Trophoblast cell (in vitro differentiated cells and primary cell): Measurements from ENCODE around the gene RB1. TPM values are rescaled to one million over a fixed set of nuclear protein-coding genes. Genes with fewer than 3 reads are reported as not detected.
A peak's percentile ranks its signal among the peaks of the same experiment; 100 is the strongest.

Experiments
- DNase-seq, 2 donors: peaks; one replicate each; pipeline ENCODE4 v3.0.0-alpha.2; 2016
- H2AFZ ChIP-seq: 2 replicates; pipeline ENCODE4 v1.6.1; 2013; ENCODE audit warnings: low read length, moderate library complexity, mild to moderate bottlenecking; ENCODE audit not compliant: insufficient read depth, poor library complexity
- H2AK5ac ChIP-seq: 2 replicates; pipeline ENCODE4 v1.6.1; 2013; ENCODE audit warnings: mild to moderate bottlenecking, low read length
- H2BK120ac ChIP-seq: 2 replicates; pipeline ENCODE4 v1.6.1; 2013; ENCODE audit warnings: low read length, mild to moderate bottlenecking, moderate library complexity; ENCODE audit not compliant: insufficient read depth, poor library complexity
- H2BK12ac ChIP-seq: 2 replicates; pipeline ENCODE4 v1.6.1; 2013; ENCODE audit warnings: mild to moderate bottlenecking, low read length, moderate library complexity
- H2BK5ac ChIP-seq: 2 replicates; pipeline ENCODE4 v1.6.1; 2013; ENCODE audit warnings: low read length, low read depth, moderate library complexity, mild to moderate bottlenecking; ENCODE audit not compliant: poor library complexity
- H3K14ac ChIP-seq: 2 replicates; pipeline ENCODE4 v1.6.1; 2013; ENCODE audit warnings: mild to moderate bottlenecking, low read length
- H3K18ac ChIP-seq: 2 replicates; pipeline ENCODE4 v1.6.1; 2013; ENCODE audit warnings: mild to moderate bottlenecking, low read length
- H3K23ac ChIP-seq: 2 replicates; pipeline ENCODE4 v1.6.1; 2013; ENCODE audit warnings: low read length
- H3K27ac ChIP-seq: 2 replicates; pipeline ENCODE4 v1.5.1; 2013; ENCODE audit warnings: low read depth, mild to moderate bottlenecking, inconsistent platforms, low read length, moderate library complexity
- H3K27me3 ChIP-seq: 2 replicates; pipeline ENCODE4 v1.6.1; 2013; ENCODE audit warnings: inconsistent platforms, mild to moderate bottlenecking, low read length, moderate library complexity; ENCODE audit not compliant: insufficient read depth
- H3K36me3 ChIP-seq, 2 experiments: 1 replicate in 1 of 2; 2 replicates in 1 of 2; pipeline ENCODE4 v1.6.1; 2013; ENCODE audit warnings: low read length in 2 of 2, mild to moderate bottlenecking in 2 of 2, moderate library complexity in 1 of 2; ENCODE audit not compliant: insufficient read depth in 2 of 2, control insufficient read depth in 1 of 2
- H3K4ac ChIP-seq: 2 replicates; pipeline ENCODE4 v1.6.1; 2013; ENCODE audit warnings: low read depth, mild to moderate bottlenecking, low read length, moderate library complexity
- H3K4me1 ChIP-seq, 2 experiments: 1 replicate in 1 of 2; 2 replicates in 1 of 2; pipeline ENCODE4 v1.6.1; 2013; ENCODE audit warnings: low read length in 2 of 2, mild to moderate bottlenecking in 2 of 2, moderate library complexity in 1 of 2; ENCODE audit not compliant: insufficient read depth in 2 of 2, control insufficient read depth in 1 of 2
- H3K4me2 ChIP-seq: 2 replicates; pipeline ENCODE4 v1.6.1; 2013; ENCODE audit warnings: inconsistent platforms, mild to moderate bottlenecking, low read length, moderate library complexity
- H3K4me3 ChIP-seq: 2 replicates; pipeline ENCODE4 v1.5.1; 2013; ENCODE audit warnings: mild to moderate bottlenecking, low read depth, low read length, inconsistent platforms
- H3K79me1 ChIP-seq: one replicate; pipeline ENCODE4 v1.6.1; 2013; ENCODE audit warnings: low read length
- H3K79me2 ChIP-seq: 2 replicates; pipeline ENCODE4 v1.6.1; 2013; ENCODE audit warnings: low read length, mild to moderate bottlenecking; ENCODE audit not compliant: control insufficient read depth, insufficient read depth, poor library complexity
- H3K9ac ChIP-seq: 2 replicates; pipeline ENCODE4 v1.6.1; 2013; ENCODE audit warnings: mild to moderate bottlenecking, low read length
- H3K9me3 ChIP-seq: 2 replicates; pipeline ENCODE4 v1.6.1; 2013; ENCODE audit warnings: low read depth, mild to moderate bottlenecking, control low read depth, inconsistent platforms, low read length; ENCODE audit not compliant: insufficient read depth
- H4K12ac ChIP-seq: 2 replicates; pipeline ENCODE4 v1.6.1; 2013; ENCODE audit warnings: low read depth, mild to moderate bottlenecking, low read length, moderate library complexity
- H4K8ac ChIP-seq: 2 replicates; pipeline ENCODE4 v1.6.1; 2013; ENCODE audit warnings: low read depth, mild to moderate bottlenecking, low read length, moderate library complexity
- H4K91ac ChIP-seq: one replicate; pipeline ENCODE4 v1.6.1; 2013; ENCODE audit warnings: low read depth, mild to moderate bottlenecking, low read length, moderate library complexity
- WGBS: extraction: QIAGEN DNeasy Blood & Tissue Kit; methylation state at CpG from one replicate; pipeline ENCODE4 v1.1.7; 2013; ENCODE audit warnings: missing lambda C conversion rate; ENCODE audit not compliant: insufficient read length, insufficient coverage; ENCODE audit errors: extremely low coverage; 5-methylcytosine and 5-hydroxymethylcytosine counted together
- polyA plus RNA-seq: library from polyadenylated mRNA; stranded (reverse); fragments of 200-250 nt; gene quantifications from 2 replicates; pipeline ENCODE4 v1.2.3, GENCODE V29; 2013

Gene RB1
- 14.4 and 14.6 TPM in 2 replicates for polyA plus RNA-seq

DNA sequence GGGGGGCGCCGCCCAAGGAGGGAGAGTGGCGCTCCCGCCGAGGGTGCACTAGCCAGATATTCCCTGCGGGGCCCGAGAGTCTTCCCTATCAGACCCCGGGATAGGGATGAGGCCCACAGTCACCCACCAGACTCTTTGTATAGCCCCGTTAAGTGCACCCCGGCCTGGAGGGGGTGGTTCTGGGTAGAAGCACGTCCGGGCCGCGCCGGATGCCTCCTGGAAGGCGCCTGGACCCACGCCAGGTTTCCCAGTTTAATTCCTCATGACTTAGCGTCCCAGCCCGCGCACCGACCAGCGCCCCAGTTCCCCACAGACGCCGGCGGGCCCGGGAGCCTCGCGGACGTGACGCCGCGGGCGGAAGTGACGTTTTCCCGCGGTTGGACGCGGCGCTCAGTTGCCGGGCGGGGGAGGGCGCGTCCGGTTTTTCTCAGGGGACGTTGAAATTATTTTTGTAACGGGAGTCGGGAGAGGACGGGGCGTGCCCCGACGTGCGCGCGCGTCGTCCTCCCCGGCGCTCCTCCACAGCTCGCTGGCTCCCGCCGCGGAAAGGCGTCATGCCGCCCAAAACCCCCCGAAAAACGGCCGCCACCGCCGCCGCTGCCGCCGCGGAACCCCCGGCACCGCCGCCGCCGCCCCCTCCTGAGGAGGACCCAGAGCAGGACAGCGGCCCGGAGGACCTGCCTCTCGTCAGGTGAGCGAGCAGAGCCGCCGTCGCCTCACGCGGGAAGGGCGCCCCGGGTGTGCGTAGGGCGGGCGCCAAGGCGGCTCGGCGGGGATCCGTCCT lies at the start of gene RB1:
TSS of gene RB1 (plus strand) at position 393 of the 784 bp plus-strand sequence. CDS start at position 555, 162 bp downstream.
- Histone ChIP-seq H3K79me1 (peaks cover 10% of the 10 kb centered on the region), H3K27me3 (no peaks in the 10 kb centered on the region), H3K27ac (peak within 1 kb of the TSS; percentile 82), H4K91ac (peak within 1 kb of the TSS; percentile 97), H2BK12ac (peak within 1 kb of the TSS; percentile 61), H4K8ac (peak within 1 kb of the TSS; percentile 99), H2BK120ac (peak within 1 kb of the TSS; percentile 98), H3K79me2 (peaks cover 8% of the 10 kb centered on the region), H3K18ac (peak within 1 kb of the TSS; percentile 99), H2AFZ (peak within 1 kb of the TSS; percentile 97), H3K4ac (peak within 1 kb of the TSS; percentile 95), H3K23ac (no peak within 1 kb of the TSS), H3K4me3 (peak within 1 kb of the TSS; percentile 88), H2AK5ac (peak within 1 kb of the TSS; percentile 64), H3K36me3 (no peaks in the 10 kb centered on the region), H2BK5ac (peak within 1 kb of the TSS; percentile 91), H3K9me3 (no peaks in the 10 kb centered on the region), H3K9ac (peak within 1 kb of the TSS; percentile 89), H3K4me2 (peak within 1 kb of the TSS; percentile 89), H4K12ac (peak within 1 kb of the TSS; percentile 98), H3K14ac (peak within 1 kb of the TSS; percentile 96), H3K4me1 (peaks cover 0 to 2% of the 10 kb centered on the region in 2 experiments)
- WGBS, result no CpG with 5 or more reads among the region's 96 CpGs
- peak; percentile 76 to 87 for DNase-seq

GRCh38 chr13:48253849-48254248 lies 49.7 kb upstream of the RB1 start:
- Histone ChIP-seq H2BK120ac (no peak overlapping the region), H3K79me2 (no peaks in the 10 kb centered on the region), H3K9me3 (no peaks in the 10 kb centered on the region), H3K4me2 (no peak overlapping the region), H4K12ac (no peak overlapping the region), H3K23ac (no peak overlapping the region), H3K4ac (no peak overlapping the region), H3K36me3 (peaks cover 10% of the 10 kb centered on the region in 2 experiments), H2AK5ac (no peak overlapping the region), H3K14ac (no peak overlapping the region), H2AFZ (no peak overlapping the region), H3K9ac (no peak overlapping the region), H3K18ac (no peak overlapping the region), H3K4me1 (no peaks in the 10 kb centered on the region), H3K27me3 (no peaks in the 10 kb centered on the region), H3K27ac (no peak overlapping the region), H3K79me1 (no peaks in the 10 kb centered on the region), H2BK5ac (no peak overlapping the region), H3K4me3 (no peak overlapping the region), H4K8ac (no peak overlapping the region), H4K91ac (no peak overlapping the region), H2BK12ac (no peak overlapping the region)
- DNase-seq, result no peak
- no CpG with 5 or more reads among the region's 2 CpGs for WGBS

DNA sequence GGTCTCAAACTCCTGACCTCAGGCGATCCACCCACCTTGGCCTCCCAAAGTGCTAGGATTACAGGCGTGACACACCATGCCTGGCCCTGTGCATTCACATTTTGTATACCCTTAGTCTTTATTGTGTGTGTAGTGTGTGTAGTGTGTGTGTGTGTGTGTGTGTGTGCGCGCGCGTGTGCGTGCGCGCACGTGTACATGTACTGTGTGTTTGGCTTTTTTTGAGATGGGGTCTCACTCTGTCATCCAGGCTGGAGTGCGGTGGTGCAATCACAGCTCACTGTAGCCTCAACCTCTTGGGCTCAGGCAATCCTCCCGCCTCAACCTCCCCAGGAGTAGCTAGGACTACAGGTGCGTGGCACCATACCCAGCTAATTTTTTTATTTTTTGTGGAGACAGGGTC lies 48.5 kb upstream of the RB1 start:
- Histone ChIP-seq H3K4ac (no peak overlapping the region), H2BK120ac (no peak overlapping the region), H3K14ac (no peak overlapping the region), H3K9ac (no peak overlapping the region), H3K27me3 (no peaks in the 10 kb centered on the region), H2AFZ (no peak overlapping the region), H4K12ac (no peak overlapping the region), H3K9me3 (no peaks in the 10 kb centered on the region), H3K4me1 (no peaks in the 10 kb centered on the region), H3K79me1 (no peaks in the 10 kb centered on the region), H3K4me3 (no peak overlapping the region), H3K27ac (no peak overlapping the region), H3K79me2 (no peaks in the 10 kb centered on the region), H2BK12ac (no peak overlapping the region), H4K91ac (no peak overlapping the region), H3K23ac (no peak overlapping the region), H3K4me2 (no peak overlapping the region), H2AK5ac (no peak overlapping the region), H4K8ac (no peak overlapping the region), H3K18ac (no peak overlapping the region), H2BK5ac (no peak overlapping the region), H3K36me3 (peaks cover 10 to 17% of the 10 kb centered on the region in 2 experiments)
- DNase-seq, result no peak
- WGBS, result no CpG with 5 or more reads among the region's 13 CpGs

DNA sequence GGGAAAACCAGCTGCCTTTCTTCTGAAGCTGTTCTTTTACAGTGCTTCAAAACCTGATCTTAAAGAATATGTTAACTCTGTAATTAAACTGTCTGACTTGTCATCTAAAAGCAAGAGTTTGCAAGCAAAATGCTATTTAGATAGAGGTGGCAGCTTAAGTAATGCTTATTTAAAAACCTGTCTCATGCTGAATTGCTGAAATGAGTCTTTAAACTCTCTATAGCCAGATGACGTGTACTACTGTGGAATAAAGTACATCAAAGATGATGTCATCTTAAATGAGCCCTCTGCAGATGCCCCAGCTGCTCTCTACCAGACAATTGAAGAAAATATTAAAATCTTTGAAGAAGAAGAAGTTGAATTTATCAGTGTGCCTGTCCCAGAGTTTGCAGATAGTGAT lies 47.6 kb upstream of the RB1 start:
- no peak overlapping the region for H3K9ac ChIP-seq
- no peak overlapping the region for H4K91ac ChIP-seq
- no peak overlapping the region for H2BK12ac ChIP-seq
- no peak overlapping the region for H3K4me2 ChIP-seq
- no peak overlapping the region for H4K12ac ChIP-seq
- no peak overlapping the region for H3K23ac ChIP-seq
- no peak overlapping the region for H2BK5ac ChIP-seq
- H4K8ac ChIP-seq, result no peak overlapping the region
- no peak overlapping the region for H3K18ac ChIP-seq
- H3K9me3 ChIP-seq, result no peaks in the 10 kb centered on the region
- H3K79me1 ChIP-seq, result no peaks in the 10 kb centered on the region
- no peak overlapping the region for H3K4ac ChIP-seq
- H2AFZ ChIP-seq, result no peak overlapping the region
- no peaks in the 10 kb centered on the region for H3K27me3 ChIP-seq
- no peak for DNase-seq
- no peaks in the 10 kb centered on the region for H3K4me1 ChIP-seq
- peaks cover 10 to 17% of the 10 kb centered on the region in 2 experiments for H3K36me3 ChIP-seq
- H3K4me3 ChIP-seq, result no peak overlapping the region
- H2BK120ac ChIP-seq, result no peak overlapping the region
- H3K79me2 ChIP-seq, result no peaks in the 10 kb centered on the region
- H2AK5ac ChIP-seq, result no peak overlapping the region
- no peak overlapping the region for H3K27ac ChIP-seq
- no CpG with 5 or more reads among the region's 1 CpG for WGBS
- no peak overlapping the region for H3K14ac ChIP-seq
